ENCODE results near the gene ABCF2.

The ABCF2 gene

GRCh38 chr7:151167197-151167961, 59.6 kb downstream of the ABCF2 start, which contains the start of gene GBX1:
TSS of gene GBX1 (minus strand) at chr7:151167694. CDS start at chr7:151167548, 146 bp downstream.
- Histone ChIP-seq H3K9ac (ENCODE audit: low read length) (no peak within 1 kb of the TSS), H3K9me3 (ENCODE audit: control insufficient read depth, low read length) (no peaks in the 10 kb centered on the region), H3K4me3 (ENCODE audit: low read length) (no peak within 1 kb of the TSS), H3K36me3 (ENCODE audit: control insufficient read depth, insufficient read depth, low read length) (no peaks in the 10 kb centered on the region), H3K4me1 (ENCODE audit: control insufficient read depth, insufficient read depth, low read length) (peaks cover 5% of the 10 kb centered on the region), H3K27me3 (ENCODE audit: control insufficient read depth, insufficient read depth, low read length) (peaks cover 61% of the 10 kb centered on the region)

DNA sequence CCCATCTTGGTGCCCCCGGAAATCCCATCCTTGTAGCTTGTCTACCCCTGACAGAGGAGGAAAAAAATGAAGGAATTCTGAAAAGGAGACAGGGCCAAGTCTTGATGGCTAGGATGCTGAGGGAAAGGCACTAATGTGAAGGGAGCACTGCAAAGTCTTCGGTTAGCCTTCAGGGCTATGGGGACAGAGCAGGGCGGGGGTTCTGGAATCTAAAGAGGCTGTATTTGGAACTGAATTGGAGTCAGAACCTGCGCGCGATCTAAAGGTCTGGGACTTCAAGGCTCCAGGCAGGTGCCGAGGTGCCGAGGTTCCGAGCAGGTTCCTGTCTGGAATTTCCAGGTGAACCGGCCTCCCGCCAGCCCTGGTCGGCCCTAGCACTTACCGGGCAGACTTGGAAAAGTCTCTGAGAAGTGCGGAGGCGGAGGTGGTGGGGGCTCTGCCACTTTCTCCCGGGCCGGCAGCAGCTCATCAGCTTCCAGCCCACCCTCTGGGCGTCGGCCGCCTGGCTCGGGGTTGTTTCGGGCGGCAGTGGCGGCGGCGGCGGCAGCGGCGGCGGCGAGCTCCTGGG, 60.3 kb downstream of the ABCF2 start:
- H3K4me3 ChIP-seq (ENCODE audit: low read length): no peak overlapping the region
- no peaks in the 10 kb centered on the region for H3K36me3 ChIP-seq (ENCODE audit: control insufficient read depth, insufficient read depth, low read length)
- peaks cover 61% of the 10 kb centered on the region for H3K27me3 ChIP-seq (ENCODE audit: control insufficient read depth, insufficient read depth, low read length)
- H3K4me1 ChIP-seq (ENCODE audit: control insufficient read depth, insufficient read depth, low read length): peaks cover 5% of the 10 kb centered on the region
- no peaks in the 10 kb centered on the region for H3K9me3 ChIP-seq (ENCODE audit: control insufficient read depth, low read length)
- no peak overlapping the region for H3K9ac ChIP-seq (ENCODE audit: low read length)
